ENCODE results near the gene GCLM. TPM values are rescaled to one million over a fixed set of nuclear protein-coding genes. Genes with fewer than 3 reads are reported as not detected.
A peak's percentile ranks its signal among the peaks of the same experiment; 100 is the strongest.

GCLM gene
- total and polyA plus RNA-seq, 12 donors: 3.9 to 81.3 (median 30.0) TPM

DNA sequence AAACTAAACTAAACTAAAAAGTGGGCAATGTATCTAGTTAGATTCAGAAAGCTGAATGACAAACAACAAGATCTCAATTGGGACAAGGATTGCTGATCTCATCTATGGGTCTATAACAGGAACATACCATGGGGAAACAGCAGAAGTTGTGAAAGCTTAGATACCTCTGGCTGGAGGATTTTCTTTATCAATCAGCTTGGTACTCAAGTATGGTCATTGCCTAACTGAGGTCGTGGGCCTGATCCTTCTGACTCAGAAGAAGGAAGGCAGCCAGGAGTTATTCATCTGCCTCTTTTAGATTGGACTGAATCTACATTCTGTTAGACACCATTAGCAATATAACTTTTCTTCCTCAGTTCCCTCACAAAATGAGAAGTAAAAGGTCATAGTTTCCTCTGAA, 69.9 kb downstream of the GCLM start:
- Histone ChIP-seq H3K36me3 (replicated peaks in 1 of 2) (no peaks in the 10 kb centered on the region), H3K9me3 (replicated peaks in 1 of 3) (no peaks in the 10 kb centered on the region), H3K4me1 (replicated peaks in 1 of 2) (peaks cover 0 to 22% of the 10 kb centered on the region in 2 donors), H3K27me3 (no peaks in the 10 kb centered on the region), H3K4me3 (no peak overlapping the region), H3K27ac (no peak overlapping the region)
- TF ChIP-seq POLR2A (IDR thresholded peaks at IDR 0.05) (no peak), CTCF (IDR thresholded peaks at IDR 0.05) (no peak)
- DNase-seq: peak in 6 of 7 donors; percentile 39 to 64 (median 48)
- WGBS, 4 donors: 0 to 32% (median 10%) methylated on average over 1 of the region's 1 CpG
- intact Hi-C loops (cut with DNase I): no loop called here

GRCh38 chr1:93837961-93838360, 71.3 kb downstream of the GCLM start:
- TF ChIP-seq CTCF (IDR thresholded peaks at IDR 0.05) (no peak), POLR2A (IDR thresholded peaks at IDR 0.05) (no peak)
- peak in 1 of 7 donors; percentile 16 for DNase-seq

More at GRCh38 chr1:93837961-93838360, 71.3 kb downstream of the GCLM start:
- 74 to 86% (median 81%) methylated on average over 3 of the region's 3 CpGs for WGBS, 4 donors
- no peaks in the 10 kb centered on the region for H3K36me3 ChIP-seq (replicated peaks in 1 of 2)
- H3K9me3 ChIP-seq (replicated peaks in 1 of 3): peaks cover 0 to 4% (median 0%) of the 10 kb centered on the region in 3 donors
- peaks cover 0 to 16% of the 10 kb centered on the region in 2 donors for H3K4me1 ChIP-seq (replicated peaks in 1 of 2)
- H3K27me3 ChIP-seq: no peaks in the 10 kb centered on the region
- H3K27ac ChIP-seq: no peak overlapping the region
- no peak overlapping the region for H3K4me3 ChIP-seq
- intact Hi-C loops (cut with DNase I): no loop called here

MicroRNAs encoded within 50 kb of the gene (microRNA counts, 767-probe panel; counts per million panel counts)
- microRNA hsa-miR-760: 0 counts per million in 2 donors

Small RNAs within 50 kb of the gene (microRNA-seq; reads per million reads assigned to microRNA genes)
- gene MIR760: 19.9 to 28.6 (median 27.7) reads per million in 3 donors

Small RNAs within 50 kb of the gene (small RNA-seq; reads per million reads assigned to genes)
- gene AL117351.2 (0 reads per million in 2 donors), gene MIR760 (0.12 to 0.17 reads per million in 2 donors)

Other genes with a start within 250 kb of the GCLM start
- gene BCAR3, start 227.6 kb downstream of the GCLM start, total RNA-seq: 10 to 100 TPM; 12.7 to 31.6 (median 24.4) TPM
- gene BCAR3, start 227.6 kb downstream of the GCLM start, polyA plus RNA-seq: 10 to 100 TPM in 2 of 3 donors, 1 to 10 TPM in 1; 6.5 to 30.6 (median 15.0) TPM
- 10 to 100 TPM; 12.9 to 81.1 (median 35.8) TPM for gene DNTTIP2, start 30.2 kb downstream of the GCLM start, total RNA-seq
- gene DNTTIP2, start 30.2 kb downstream of the GCLM start, polyA plus RNA-seq: 100 to 1,000 TPM in 1 of 3 donors, 10 to 100 TPM in 2; 61.0 to 109 (median 61.7) TPM
- gene ABCA4, start 211.7 kb upstream of the GCLM start, total RNA-seq: 1 to 10 TPM in 2 of 9 donors, under 1 TPM in 6, not detected in 1; 0.04 to 1.9 (median 0.13) TPM
- under 1 TPM; 0.10 to 0.40 (median 0.29) TPM for gene ABCA4, start 211.7 kb upstream of the GCLM start, polyA plus RNA-seq

All from adrenal gland (tissue), 12 donors.